Neuron (in vitro differentiated cells): Measurements from ENCODE around the gene EPB41.
"Not testable (repeated sequence)": the region's sequence is repeated elsewhere in the genome, so short reads cannot be mapped to it uniquely, and the experiment has no call there.

Source experiments
- H2AFZ ChIP-seq: one replicate; pipeline ENCODE4 v1.6.1; 2013; ENCODE audit warnings: low read depth, mild to moderate bottlenecking, inconsistent platforms, low read length, moderate library complexity
- H3K27me3 ChIP-seq: one replicate; pipeline ENCODE4 v1.6.1; 2013; ENCODE audit warnings: low read length; ENCODE audit not compliant: insufficient read depth
- H3K36me3 ChIP-seq: one replicate; pipeline ENCODE4 v1.6.1; 2013; ENCODE audit warnings: low read length; ENCODE audit not compliant: insufficient read depth
- H3K4me1 ChIP-seq: one replicate; pipeline ENCODE4 v1.6.1; 2013; ENCODE audit warnings: low read length; ENCODE audit not compliant: insufficient read depth
- H3K4me3 ChIP-seq: 2 replicates; pipeline ENCODE4 v1.5.1; 2013; ENCODE audit warnings: mild to moderate bottlenecking, low read length, moderate library complexity
- H3K9me3 ChIP-seq: one replicate; pipeline ENCODE4 v1.6.1; 2013; ENCODE audit warnings: low read length

Gene EPB41

DNA sequence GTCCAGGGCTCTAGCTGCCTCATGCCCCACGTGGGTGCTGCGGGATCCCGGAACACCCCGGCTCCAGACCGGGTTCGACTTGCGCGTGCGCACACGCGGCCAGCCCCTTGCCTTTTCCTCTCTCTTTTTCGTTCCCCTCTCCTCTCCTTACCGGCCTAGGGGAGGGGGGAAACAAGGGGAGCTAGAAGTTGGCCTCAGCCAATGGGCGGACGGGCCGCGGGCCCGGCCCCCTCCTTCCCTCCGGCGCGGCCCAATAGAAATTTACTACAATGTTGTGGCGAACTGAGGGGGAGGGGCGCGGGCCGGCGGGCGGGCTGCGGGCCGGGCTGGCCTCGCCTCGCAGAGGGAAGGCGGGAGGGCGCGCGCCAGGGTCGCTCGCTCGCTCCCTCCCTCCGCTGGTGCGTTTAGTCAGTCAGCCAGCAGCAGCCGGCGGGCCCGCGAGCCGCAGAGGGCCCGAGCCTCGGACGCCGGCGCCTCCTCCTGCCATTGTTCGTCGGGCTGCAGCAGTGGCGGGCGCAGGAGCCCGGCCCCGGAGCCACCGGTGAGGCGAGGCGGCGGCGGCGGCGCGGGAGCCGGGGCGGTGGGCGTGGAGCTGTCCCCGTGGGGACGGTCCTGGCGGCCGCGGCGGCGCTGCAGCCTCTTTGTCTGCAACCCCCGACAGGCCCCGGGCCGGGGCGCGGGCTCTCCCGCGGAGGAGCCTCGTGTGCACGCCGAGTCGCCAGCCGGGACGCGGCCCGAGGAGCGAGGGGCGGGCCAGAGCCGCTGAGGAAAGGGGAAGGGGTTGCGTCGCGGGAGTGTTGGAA, at the start of gene EPB41:
TSS of gene EPB41 (plus strand) at position 342 of the 803 bp plus-strand sequence. CDS start 72,869 bp downstream, outside the sequence.
- Histone ChIP-seq H3K36me3 (no peaks in the 10 kb centered on the region), H2AFZ (peak within 1 kb of the TSS; percentile 77), H3K9me3 (no peaks in the 10 kb centered on the region), H3K4me3 (peak within 1 kb of the TSS; percentile 93), H3K4me1 (peaks cover 28% of the 10 kb centered on the region), H3K27me3 (no peaks in the 10 kb centered on the region)

DNA sequence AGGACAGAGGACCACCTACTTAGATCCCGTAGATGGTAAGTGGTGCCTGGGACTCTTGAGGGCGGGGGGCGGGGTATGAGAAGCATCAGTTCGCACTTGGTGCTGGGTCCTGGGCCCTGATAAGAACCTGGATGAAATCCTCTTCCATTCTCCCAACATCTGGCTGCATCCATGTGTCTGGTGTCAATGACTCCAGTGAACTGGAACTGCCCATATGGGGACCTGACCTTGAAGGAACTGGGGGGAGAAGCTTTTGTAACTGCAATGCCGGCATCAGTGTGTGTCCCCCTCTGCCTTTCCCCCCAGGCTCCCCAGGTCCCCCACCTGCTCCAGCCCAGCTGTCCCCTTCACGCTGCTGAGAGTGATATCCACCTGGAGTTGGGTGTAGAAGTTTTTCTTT, 49.7 kb upstream of the EPB41 start:
- H3K4me1 ChIP-seq: peaks cover 23% of the 10 kb centered on the region
- H2AFZ ChIP-seq: no peak overlapping the region
- no peak overlapping the region for H3K4me3 ChIP-seq
- peaks cover 2% of the 10 kb centered on the region for H3K27me3 ChIP-seq
- no peaks in the 10 kb centered on the region for H3K36me3 ChIP-seq
- H3K9me3 ChIP-seq: peaks cover 2% of the 10 kb centered on the region

DNA sequence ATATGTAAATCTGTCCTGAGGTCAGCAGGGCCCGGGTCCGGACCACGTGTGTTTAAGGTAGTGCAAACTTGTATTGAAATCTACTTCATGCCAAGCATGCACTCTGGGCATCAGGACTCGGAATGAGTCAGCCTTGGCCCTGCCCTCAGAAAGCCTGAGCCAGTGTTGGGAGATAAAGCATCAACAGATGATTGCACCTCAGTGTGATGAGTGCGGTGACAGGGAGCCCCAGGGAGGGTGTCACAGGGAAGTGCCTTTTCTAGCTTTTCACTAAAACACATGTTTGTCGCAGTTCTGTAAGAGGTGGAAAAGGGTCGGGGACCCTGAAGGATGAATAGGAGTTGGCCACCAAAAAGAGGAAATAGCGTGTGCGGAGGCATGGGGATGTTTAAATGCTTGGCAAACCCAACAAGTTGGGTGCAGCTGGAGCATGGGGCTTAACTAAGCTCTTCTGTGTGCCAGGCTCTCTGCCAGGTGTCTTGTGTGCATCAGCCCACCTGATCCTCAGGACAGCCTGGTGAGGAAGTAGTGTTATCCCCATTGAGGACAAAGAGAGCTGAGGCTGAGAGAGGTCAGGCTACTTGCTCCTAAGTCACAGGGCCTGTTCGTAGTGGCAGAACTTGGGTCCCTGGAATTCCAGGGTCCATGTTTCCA, 48.2 kb upstream of the EPB41 start:
- Histone ChIP-seq H3K36me3 (no peaks in the 10 kb centered on the region), H3K9me3 (peaks cover 2% of the 10 kb centered on the region), H3K4me1 (peaks cover 23% of the 10 kb centered on the region), H2AFZ (no peak overlapping the region), H3K4me3 (no peak overlapping the region), H3K27me3 (peaks cover 1% of the 10 kb centered on the region)

DNA sequence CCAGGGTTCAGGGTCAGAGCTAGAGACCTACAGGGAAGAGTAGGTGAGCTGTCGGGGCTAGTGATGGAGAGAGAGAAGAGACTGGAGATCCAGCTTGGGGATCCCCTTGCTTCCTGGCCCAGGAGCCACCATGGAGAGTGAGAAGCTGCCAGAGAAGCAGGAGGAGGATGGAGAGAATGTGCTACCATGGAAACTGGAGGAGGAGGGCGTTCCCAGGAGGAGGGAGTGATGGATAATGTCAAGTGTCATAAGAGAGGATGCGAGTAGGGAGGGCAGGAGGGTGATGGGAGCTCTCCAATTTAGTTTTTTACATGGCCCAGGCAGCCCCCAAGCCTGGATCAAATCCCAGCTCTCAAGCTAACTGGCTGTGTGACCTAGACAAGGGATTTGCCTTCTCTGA, 46.5 kb upstream of the EPB41 start:
- H3K27me3 ChIP-seq: no peaks in the 10 kb centered on the region
- peaks cover 23% of the 10 kb centered on the region for H3K4me1 ChIP-seq
- H2AFZ ChIP-seq: no peak overlapping the region
- H3K4me3 ChIP-seq: no peak overlapping the region
- H3K36me3 ChIP-seq: no peaks in the 10 kb centered on the region
- H3K9me3 ChIP-seq: no peaks in the 10 kb centered on the region

DNA sequence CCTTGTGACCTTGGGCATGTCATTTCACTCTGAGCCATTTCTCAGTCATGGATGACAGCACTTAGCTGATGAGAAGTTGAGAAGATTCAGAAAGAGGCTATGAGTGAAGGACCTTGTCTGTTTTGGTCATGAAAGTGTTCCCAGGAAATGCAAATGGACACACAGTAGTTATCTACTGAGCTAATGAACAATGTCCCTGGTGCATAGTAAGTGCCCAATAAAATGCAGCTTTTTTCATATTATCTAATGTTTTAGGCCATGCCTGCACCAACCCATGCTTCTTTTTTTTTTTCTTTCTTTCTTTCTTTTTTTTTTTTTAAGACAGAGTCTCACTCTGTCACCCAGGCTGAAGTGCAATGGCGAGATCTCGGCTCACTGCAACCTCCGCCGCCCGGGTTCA, 44.4 kb upstream of the EPB41 start:
- Histone ChIP-seq H3K27me3 (no peaks in the 10 kb centered on the region), H3K9me3 (no peaks in the 10 kb centered on the region), H3K4me3 (no peak overlapping the region), H2AFZ (no peak overlapping the region), H3K4me1 (peaks cover 13% of the 10 kb centered on the region), H3K36me3 (no peaks in the 10 kb centered on the region)

DNA sequence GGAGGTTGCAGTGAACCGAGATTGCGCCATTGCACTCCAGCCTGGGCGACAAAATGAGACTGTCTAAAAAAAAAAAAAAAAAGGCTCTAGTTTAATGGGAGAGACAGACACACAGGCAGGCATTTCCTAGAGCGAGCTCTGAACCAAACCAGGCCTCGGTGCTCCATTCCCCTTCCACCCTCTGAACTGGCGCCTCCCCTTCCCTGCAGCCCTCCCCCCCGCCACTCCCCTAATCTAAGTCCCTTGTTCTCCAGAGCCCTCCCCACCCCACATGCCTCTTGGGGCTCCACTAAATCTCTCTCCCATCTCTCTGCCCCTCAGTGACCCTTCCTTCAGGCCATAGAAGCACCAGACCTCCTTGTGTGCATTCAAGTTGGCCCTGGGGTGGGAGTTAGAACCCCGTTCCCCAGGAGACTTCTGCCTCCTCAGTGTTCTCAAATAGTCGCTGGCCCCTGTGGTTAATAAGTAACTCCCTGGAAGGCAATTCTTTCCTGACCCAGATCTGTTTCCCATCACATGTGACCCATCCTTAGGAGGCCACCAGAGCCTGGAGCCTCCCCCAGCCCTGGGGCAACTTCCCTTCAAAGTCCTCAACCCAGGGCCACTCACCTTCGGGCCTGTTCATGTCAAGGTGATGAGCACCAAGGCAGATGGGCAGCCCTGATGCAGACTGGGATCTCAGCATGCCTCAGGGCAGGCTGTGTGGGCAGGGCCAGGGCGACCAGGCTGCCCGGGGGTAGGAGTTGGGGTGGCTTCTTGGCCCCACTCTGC, 42.6 kb upstream of the EPB41 start:
- Histone ChIP-seq H3K27me3 (peaks cover 4% of the 10 kb centered on the region), H3K9me3 (no peaks in the 10 kb centered on the region), H3K4me1 (no peaks in the 10 kb centered on the region), H2AFZ (no peak overlapping the region), H3K4me3 (no peak overlapping the region), H3K36me3 (no peaks in the 10 kb centered on the region)

DNA sequence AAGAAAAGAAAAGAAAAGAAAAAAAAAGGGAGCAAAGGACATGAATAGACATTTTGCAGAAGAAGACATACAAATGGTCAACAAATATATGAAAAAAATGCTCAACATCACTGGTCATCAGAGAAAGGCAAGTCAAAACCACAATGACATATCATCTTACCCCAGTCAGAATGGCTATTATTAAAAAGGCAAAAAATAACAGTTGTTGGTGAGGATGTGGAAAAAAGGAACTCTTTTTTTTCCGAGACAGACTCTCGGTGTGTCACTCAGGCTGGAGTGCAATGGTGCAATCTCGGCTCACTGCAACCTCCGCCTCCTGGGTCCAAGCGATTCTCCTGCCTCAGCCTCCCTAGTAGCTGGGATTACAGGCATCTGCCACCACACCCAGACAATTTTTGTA, 39.2 kb upstream of the EPB41 start:
- not testable (repeated sequence) for H2AFZ ChIP-seq, H3K36me3 ChIP-seq, H3K4me1 ChIP-seq, H3K27me3 ChIP-seq, H3K4me3 ChIP-seq, H3K9me3 ChIP-seq

DNA sequence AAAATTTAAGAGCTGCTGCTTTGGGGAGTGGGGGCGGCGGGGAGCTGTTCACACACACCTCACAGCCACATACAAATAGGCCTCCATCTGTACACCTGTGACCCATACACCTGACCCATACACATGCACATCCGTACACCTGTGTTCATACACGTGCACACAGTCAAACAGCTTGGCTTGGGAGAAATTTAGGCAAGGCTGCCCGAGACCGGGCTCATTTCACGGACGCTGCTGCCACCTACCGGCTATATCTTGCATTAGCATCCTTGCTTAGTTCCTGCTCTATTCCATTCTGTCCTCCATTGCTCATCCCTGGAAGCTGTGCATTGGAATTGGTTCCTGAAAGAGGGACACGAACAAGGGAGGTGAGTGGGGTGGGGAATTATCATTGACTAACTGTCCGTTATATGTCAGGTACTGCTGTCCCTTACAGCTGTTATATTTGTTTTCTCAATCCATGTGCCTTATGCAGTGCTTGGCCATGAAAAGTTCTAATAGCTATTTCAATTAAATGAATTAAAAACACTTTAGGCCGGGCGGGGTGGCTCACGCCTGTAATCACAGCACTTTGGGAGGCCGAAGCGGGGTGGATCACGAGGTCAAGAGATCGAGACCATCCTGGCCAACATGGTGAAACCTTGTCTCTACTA, 37.1 kb upstream of the EPB41 start:
- Histone ChIP-seq H3K9me3 (no peaks in the 10 kb centered on the region), H3K27me3 (peaks cover 4% of the 10 kb centered on the region), H3K4me3 (no peak overlapping the region), H2AFZ (no peak overlapping the region), H3K4me1 (no peaks in the 10 kb centered on the region), H3K36me3 (no peaks in the 10 kb centered on the region)

DNA sequence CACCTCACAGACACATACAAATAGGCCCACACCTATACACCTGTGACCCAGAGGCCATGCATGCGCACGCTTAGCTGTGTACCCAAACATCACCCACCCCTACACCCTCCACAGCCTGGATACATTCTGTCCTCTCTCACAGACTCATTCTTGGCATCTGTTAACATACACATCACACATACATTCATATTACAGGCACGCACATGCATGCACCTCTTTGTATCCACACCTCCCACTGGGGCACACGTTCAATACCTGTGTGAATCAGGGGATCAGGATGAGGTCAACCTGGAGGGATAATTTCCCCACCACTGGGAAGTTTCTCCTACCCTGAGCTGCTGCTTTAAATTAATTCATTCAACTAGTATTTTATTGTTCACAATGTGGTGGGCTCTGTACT, 35.6 kb upstream of the EPB41 start:
- H3K36me3 ChIP-seq: no peaks in the 10 kb centered on the region
- peaks cover under 1% of the 10 kb centered on the region for H3K4me1 ChIP-seq
- H3K27me3 ChIP-seq: peaks cover 4% of the 10 kb centered on the region
- H2AFZ ChIP-seq: no peak overlapping the region
- H3K4me3 ChIP-seq: no peak overlapping the region
- no peaks in the 10 kb centered on the region for H3K9me3 ChIP-seq

DNA sequence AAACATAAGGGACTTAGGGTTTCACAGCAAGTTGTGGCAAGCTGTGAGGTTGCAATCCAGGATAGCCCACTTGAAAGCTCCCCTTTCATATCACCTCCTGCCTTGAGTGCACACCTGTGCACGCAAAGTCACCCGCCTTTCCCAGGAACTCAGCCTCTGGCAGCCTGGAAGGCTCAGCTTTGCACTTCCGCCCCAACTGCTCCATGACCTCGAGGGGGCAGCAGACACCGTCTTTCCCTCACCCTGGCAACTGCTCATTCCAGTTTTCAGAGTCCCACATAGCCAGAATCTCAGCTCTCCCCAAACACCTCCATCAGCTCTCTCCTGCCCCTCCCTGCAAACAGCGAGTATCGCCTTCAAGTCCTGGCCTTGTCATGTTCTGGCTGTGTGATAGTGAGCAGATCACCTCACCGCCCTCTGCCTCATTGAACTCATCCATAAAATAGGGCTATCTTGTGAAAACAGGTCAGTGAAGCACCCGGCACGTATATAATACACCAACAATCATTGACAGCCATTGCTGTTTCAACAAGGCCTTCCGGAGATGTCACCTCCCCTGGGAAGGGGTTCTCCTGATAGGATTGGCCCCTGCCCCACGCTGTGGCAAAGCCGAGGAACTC, 32.2 kb upstream of the EPB41 start:
- peaks cover 11% of the 10 kb centered on the region for H3K4me1 ChIP-seq

DNA sequence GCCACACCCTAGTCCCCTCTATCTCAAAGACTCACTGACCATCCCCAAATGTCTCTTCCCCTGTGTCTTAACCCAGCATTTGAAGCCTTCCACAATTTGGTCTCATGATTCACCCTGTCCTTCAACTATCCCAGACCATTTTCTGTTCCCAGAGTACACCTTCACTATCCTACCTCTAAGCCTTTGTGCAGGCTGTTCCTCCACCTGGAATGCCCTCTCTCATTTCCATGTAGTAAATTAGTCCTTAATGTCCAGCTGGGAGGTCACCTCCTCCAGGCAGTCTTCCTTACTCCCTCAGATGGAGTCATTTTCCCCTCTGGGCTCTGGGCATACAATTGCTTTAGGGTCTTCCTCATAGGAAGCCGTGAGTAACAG, 31.1 kb upstream of the EPB41 start:
- no peak overlapping the region for H3K4me3 ChIP-seq
- no peaks in the 10 kb centered on the region for H3K36me3 ChIP-seq
- H3K9me3 ChIP-seq: no peaks in the 10 kb centered on the region
- peaks cover 4% of the 10 kb centered on the region for H3K27me3 ChIP-seq
- no peak overlapping the region for H2AFZ ChIP-seq
- H3K4me1 ChIP-seq: peaks cover 15% of the 10 kb centered on the region

More for the DNA sequence above, 32.2 kb upstream of the EPB41 start:
- H3K4me3 ChIP-seq: no peak overlapping the region
- peaks cover 2% of the 10 kb centered on the region for H3K27me3 ChIP-seq
- H2AFZ ChIP-seq: no peak overlapping the region
- no peaks in the 10 kb centered on the region for H3K9me3 ChIP-seq
- no peaks in the 10 kb centered on the region for H3K36me3 ChIP-seq

DNA sequence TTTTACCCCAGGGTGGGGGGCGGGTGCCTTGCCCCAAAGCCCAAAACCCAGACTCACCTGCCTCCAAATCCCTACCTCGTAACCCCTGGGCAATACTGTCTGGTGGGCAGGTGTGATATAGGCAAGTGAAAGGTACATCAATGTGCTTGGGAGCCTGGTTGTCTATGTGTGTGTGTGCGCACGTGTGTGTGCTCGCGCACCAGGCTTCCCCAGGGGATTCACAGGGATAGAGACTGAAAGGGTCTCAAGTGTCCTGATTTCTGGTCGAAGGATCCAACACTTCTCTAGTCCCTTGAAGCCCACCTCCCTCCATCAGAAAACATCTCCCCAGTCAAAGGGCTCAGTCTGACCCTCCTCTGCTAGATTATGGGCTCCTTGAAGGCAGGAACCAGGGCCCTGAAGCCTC, 28.9 kb upstream of the EPB41 start:
- peaks cover 5% of the 10 kb centered on the region for H3K27me3 ChIP-seq
- H3K36me3 ChIP-seq: no peaks in the 10 kb centered on the region
- H3K4me3 ChIP-seq: no peak overlapping the region
- no peaks in the 10 kb centered on the region for H3K9me3 ChIP-seq
- H3K4me1 ChIP-seq: peaks cover 15% of the 10 kb centered on the region
- H2AFZ ChIP-seq: no peak overlapping the region
